Mesendoderm (in vitro differentiated cells): ENCODE results near the gene BNC1.

Experiments
- DNase-seq: peaks from one replicate; pipeline ENCODE4 v3.0.0; 2013
- H2AK5ac ChIP-seq: 2 replicates; pipeline ENCODE4 v1.6.1; 2013; ENCODE audit warnings: low read length, inconsistent platforms
- H2BK120ac ChIP-seq: 2 replicates; pipeline ENCODE4 v1.6.1; 2013; ENCODE audit warnings: low read depth, mild to moderate bottlenecking, low read length, moderate library complexity, mixed read lengths
- H2BK15ac ChIP-seq: replicated peaks from 2 replicates; pipeline ENCODE4 v1.6.1; 2013; ENCODE audit warnings: low read depth, mild to moderate bottlenecking, moderate library complexity
- H2BK5ac ChIP-seq: 2 replicates; pipeline ENCODE4 v1.6.1; 2013; ENCODE audit warnings: low read length, inconsistent platforms
- H3K18ac ChIP-seq: 2 replicates; pipeline ENCODE4 v1.6.1; 2013; ENCODE audit warnings: mild to moderate bottlenecking, low read length, mixed read lengths
- H3K23ac ChIP-seq: one replicate; pipeline ENCODE4 v1.6.1; 2013; ENCODE audit warnings: low read length
- H3K27ac ChIP-seq: 2 replicates; pipeline ENCODE4 v1.5.1; 2013; ENCODE audit warnings: low read depth, mild to moderate bottlenecking, inconsistent platforms, low read length, moderate library complexity
- H3K27me3 ChIP-seq: 2 replicates; pipeline ENCODE4 v1.6.1; 2013; ENCODE audit warnings: low read length, control low read depth, mild to moderate bottlenecking, inconsistent platforms; ENCODE audit not compliant: insufficient read depth, poor library complexity
- H3K36me3 ChIP-seq: 2 replicates; pipeline ENCODE4 v1.6.1; 2013; ENCODE audit warnings: low read length, inconsistent platforms; ENCODE audit not compliant: control insufficient read depth, insufficient read depth
- H3K4ac ChIP-seq: one replicate; pipeline ENCODE4 v1.6.1; 2013; ENCODE audit warnings: low read depth, mild to moderate bottlenecking, low read length, moderate library complexity
- H3K4me1 ChIP-seq: 2 replicates; pipeline ENCODE4 v1.6.1; 2013; ENCODE audit warnings: low read depth, low read length, inconsistent platforms; ENCODE audit not compliant: control insufficient read depth
- H3K4me2 ChIP-seq: 2 replicates; pipeline ENCODE4 v1.6.1; 2013; ENCODE audit warnings: low read length
- H3K4me3 ChIP-seq: 2 replicates; pipeline ENCODE4 v1.5.1; 2013; ENCODE audit warnings: mild to moderate bottlenecking, low read length
- H3K56ac ChIP-seq: one replicate; pipeline ENCODE4 v1.6.1; 2013; ENCODE audit warnings: low read length
- H3K79me1 ChIP-seq: 2 replicates; pipeline ENCODE4 v1.6.1; 2013; ENCODE audit warnings: low read length, inconsistent platforms
- H3K79me2 ChIP-seq: 2 replicates; pipeline ENCODE4 v1.6.1; 2013; ENCODE audit warnings: mild to moderate bottlenecking, low read length; ENCODE audit not compliant: control insufficient read depth, insufficient read depth
- H3K9ac ChIP-seq: 2 replicates; pipeline ENCODE4 v1.6.1; 2013; ENCODE audit warnings: low read length, inconsistent platforms
- H4K5ac ChIP-seq: one replicate; pipeline ENCODE4 v1.6.1; 2013; ENCODE audit warnings: low read length
- H4K8ac ChIP-seq: one replicate; pipeline ENCODE4 v1.6.1; 2013; ENCODE audit warnings: low read depth, mild to moderate bottlenecking, control low read depth, low read length, moderate library complexity
- WGBS: extraction: QIAGEN DNeasy Blood & Tissue Kit; methylation state at CpG from one replicate; pipeline ENCODE4 v1.1.7; 2013; ENCODE audit warnings: low lambda C conversion rate, missing lambda C conversion rate; ENCODE audit not compliant: insufficient coverage; ENCODE audit errors: extremely low coverage; 5-methylcytosine and 5-hydroxymethylcytosine counted together

The BNC1 gene

DNA sequence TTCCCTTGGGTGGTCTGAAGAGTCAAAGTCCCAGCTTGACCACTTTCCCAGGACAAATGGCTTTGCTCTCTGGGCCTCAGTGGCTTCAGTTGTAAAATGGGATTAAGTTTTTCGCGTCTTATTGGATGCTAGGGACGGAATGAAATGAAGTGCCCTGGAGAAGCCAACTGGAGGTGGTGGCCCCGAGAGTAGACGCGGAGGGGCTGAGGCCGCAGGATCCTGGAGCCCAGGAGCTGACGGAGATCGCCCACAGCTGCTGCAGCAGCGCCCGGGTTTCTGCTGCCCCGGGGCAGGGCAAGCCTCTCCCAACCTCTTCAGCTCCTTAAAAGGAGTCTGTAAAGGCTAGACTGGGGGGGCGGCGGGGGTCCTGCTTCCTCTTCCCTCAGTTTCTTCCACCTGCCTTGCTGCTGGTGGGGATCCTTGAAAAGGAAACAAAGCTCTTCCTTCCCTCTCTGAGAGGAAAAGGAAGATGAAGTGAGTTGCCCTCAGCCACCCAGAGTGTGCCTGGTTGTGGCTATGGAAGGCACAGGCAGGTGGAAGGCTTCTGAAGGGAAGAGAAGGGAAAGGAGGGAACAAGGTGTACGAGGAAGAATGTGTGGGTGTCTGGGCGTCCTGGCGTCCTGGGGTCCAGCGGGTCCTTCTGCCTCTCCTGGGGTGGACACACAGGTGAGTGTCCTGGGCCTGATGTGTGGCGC lies 967 bp upstream of the BNC1 start:
- Histone ChIP-seq H2BK5ac (no peak overlapping the region), H4K5ac (no peak overlapping the region), H3K56ac (peak overlapping the region; percentile 10), H3K18ac (no peak overlapping the region), H3K4me1 (no peaks in the 10 kb centered on the region), H4K8ac (no peak overlapping the region), H3K79me1 (no peaks in the 10 kb centered on the region), H2BK15ac (no peak overlapping the region), H3K4me2 (no peak overlapping the region), H3K4ac (no peak overlapping the region), H3K79me2 (no peaks in the 10 kb centered on the region), H3K36me3 (no peaks in the 10 kb centered on the region), H2AK5ac (no peak overlapping the region), H3K27ac (no peak overlapping the region), H2BK120ac (no peak overlapping the region), H3K27me3 (peaks cover 22% of the 10 kb centered on the region), H3K9ac (no peak overlapping the region), H3K23ac (no peak overlapping the region), H3K4me3 (no peak overlapping the region)
- DNase-seq = peak; percentile 21
- WGBS = no CpG with 5 or more reads among the region's 19 CpGs

DNA sequence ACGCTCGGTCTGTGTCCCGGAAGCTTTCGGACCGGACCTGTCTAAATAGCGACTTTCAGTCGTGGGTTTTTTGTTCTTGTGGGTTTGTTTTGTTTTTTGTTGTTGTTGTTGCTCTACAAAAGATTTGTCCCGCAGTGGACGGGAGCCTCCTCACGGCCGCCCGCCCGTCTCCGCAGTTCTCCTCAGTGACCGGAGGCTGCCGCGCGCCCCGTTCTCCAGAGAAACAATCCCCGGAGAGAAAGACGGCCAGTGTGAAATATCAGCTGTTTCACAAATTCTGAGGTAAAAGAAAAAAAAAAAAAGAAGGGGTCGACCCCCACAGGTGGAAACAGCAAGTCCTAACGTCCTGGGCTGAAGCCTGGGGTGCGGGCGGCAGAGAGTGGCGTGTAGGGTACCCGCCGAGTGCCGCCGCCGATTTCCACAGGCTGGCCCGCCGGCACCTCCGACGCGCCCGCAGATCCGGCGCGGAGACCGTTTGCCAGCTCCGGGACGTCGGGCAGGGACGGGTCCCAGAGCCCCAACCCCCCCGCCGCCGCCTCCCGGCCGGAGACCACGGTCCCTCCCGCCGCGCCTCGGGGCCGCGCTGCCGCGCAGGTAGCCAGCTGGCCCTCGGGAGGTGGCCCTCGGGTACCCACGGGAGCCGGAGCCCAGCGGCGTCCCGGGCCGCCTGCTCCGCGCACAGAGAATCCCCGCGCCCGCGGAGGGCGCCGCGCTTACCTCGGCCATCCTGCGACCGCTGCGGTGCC lies 478 bp downstream of the BNC1 start:
- Histone ChIP-seq H2BK15ac (no peak overlapping the region), H3K36me3 (no peaks in the 10 kb centered on the region), H4K8ac (no peak overlapping the region), H3K79me2 (no peaks in the 10 kb centered on the region), H3K27ac (no peak overlapping the region), H2BK120ac (no peak overlapping the region), H2BK5ac (no peak overlapping the region), H3K4me2 (peak overlapping the region; percentile 92), H4K5ac (no peak overlapping the region), H2AK5ac (no peak overlapping the region), H3K23ac (peak overlapping the region; percentile 66), H3K4ac (no peak overlapping the region), H3K79me1 (no peaks in the 10 kb centered on the region), H3K4me3 (peak overlapping the region; percentile 61), H3K27me3 (peaks cover 24% of the 10 kb centered on the region), H3K4me1 (no peaks in the 10 kb centered on the region), H3K9ac (peak overlapping the region; percentile 71), H3K18ac (peak overlapping the region; percentile 20), H3K56ac (peak overlapping the region; percentile 83)
- DNase-seq = peak; percentile 13
- WGBS = no CpG with 5 or more reads among the region's 80 CpGs

DNA sequence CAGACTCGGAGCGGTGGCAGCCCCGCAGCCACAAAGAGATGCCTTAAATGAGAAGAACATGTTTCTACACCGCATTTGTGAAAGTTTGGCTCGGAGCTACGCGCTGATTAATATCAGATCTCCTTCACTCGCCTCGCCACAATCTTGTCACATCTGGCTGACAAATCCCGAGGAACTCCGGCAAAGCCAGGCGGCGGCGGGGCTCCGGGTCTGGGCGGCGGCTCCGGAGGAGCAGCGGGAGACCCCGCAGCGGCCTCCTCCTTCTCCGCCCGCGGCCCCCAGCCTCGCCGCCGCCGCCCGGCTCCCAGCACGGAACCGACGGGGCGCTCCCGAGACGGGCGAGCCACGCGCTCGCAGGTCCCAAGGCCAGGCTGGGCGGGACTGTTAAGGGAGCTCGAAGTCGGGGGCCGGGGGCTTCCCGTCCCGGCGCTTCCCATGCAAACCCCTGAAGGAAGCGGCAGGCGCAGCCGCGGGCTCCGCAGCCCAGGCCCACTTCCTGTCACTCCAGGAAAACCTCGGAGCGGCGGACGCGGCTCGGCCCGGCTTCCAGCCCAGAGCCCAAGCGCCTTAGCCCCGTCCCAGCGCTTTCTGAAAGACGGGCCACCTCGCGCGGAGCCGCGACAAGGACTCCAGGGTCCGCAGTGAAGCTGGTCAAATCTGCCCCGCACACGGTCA lies 1.2 kb downstream of the BNC1 start:
- Histone ChIP-seq H2BK5ac (no peak overlapping the region), H3K27ac (no peak overlapping the region), H2BK120ac (no peak overlapping the region), H3K79me1 (no peaks in the 10 kb centered on the region), H3K4ac (no peak overlapping the region), H3K4me2 (peak overlapping the region; percentile 92), H3K36me3 (no peaks in the 10 kb centered on the region), H3K4me1 (no peaks in the 10 kb centered on the region), H4K8ac (no peak overlapping the region), H4K5ac (no peak overlapping the region), H2BK15ac (no peak overlapping the region), H3K79me2 (no peaks in the 10 kb centered on the region), H3K9ac (peak overlapping the region; percentile 71), H3K23ac (peak overlapping the region; percentile 66), H3K4me3 (peak overlapping the region; percentile 61), H3K27me3 (peaks cover 24% of the 10 kb centered on the region), H3K56ac (peak overlapping the region; percentile 83), H2AK5ac (no peak overlapping the region), H3K18ac (peak overlapping the region; percentile 6)
- DNase-seq = peak; percentile 59
- no CpG with 5 or more reads among the region's 70 CpGs for WGBS

DNA sequence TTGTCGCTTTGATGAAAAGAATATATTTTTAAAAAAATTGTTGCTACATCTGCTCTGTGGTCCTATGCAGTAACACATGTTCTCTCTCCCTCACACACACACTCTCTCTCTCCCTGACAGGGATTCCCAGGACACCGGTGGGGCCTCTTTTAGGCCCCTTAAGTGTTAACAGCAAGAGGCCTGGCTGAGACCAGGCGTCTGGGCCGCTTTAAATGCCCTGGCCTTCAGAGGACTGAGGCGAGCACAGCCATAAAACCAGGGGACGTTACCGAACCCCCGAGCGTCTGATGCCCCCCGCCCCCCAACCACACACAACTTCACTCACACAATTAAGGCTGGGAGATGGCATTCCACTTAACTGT lies 1.7 kb downstream of the BNC1 start:
- H3K56ac ChIP-seq = peak overlapping the region; percentile 83
- H4K8ac ChIP-seq = no peak overlapping the region
- no peak overlapping the region for H3K18ac ChIP-seq
- H3K79me1 ChIP-seq = no peaks in the 10 kb centered on the region
- H2BK5ac ChIP-seq = no peak overlapping the region
- H3K9ac ChIP-seq = peak overlapping the region; percentile 54
- no peaks in the 10 kb centered on the region for H3K79me2 ChIP-seq
- no peaks in the 10 kb centered on the region for H3K36me3 ChIP-seq
- H3K23ac ChIP-seq = no peak overlapping the region
- no peak overlapping the region for H3K27ac ChIP-seq
- H2AK5ac ChIP-seq = no peak overlapping the region
- H2BK15ac ChIP-seq = no peak overlapping the region
- H3K4ac ChIP-seq = no peak overlapping the region
- no peaks in the 10 kb centered on the region for H3K4me1 ChIP-seq
- H3K4me3 ChIP-seq = no peak overlapping the region
- peak overlapping the region; percentile 92 for H3K4me2 ChIP-seq
- no peak overlapping the region for H2BK120ac ChIP-seq
- peaks cover 24% of the 10 kb centered on the region for H3K27me3 ChIP-seq
- whole genome bisulfite sequencing = no CpG with 5 or more reads among the region's 10 CpGs
- no peak overlapping the region for H4K5ac ChIP-seq
- DNase-seq = peak; percentile 66

DNA sequence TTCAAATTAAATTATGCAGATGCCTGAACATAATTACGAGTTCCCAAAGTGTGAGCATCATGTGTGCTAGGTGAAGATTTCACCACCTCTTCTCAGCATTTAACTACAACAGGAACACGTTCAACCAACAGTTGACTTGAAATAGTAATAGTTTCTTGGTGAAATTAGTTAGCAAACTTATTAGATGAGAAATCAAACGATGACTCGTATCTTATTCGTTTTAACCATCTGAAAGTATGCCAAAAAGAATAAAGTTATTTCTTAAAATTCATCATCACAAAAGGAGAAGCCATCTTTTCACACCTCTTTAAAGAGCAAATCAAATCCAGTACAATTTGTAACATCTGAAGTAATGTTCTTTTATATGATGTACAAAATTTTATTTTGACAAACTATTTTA lies 2.3 kb downstream of the BNC1 start:
- Histone ChIP-seq H2BK5ac (no peak overlapping the region), H3K36me3 (no peaks in the 10 kb centered on the region), H3K4me2 (no peak overlapping the region), H3K4ac (no peak overlapping the region), H2AK5ac (no peak overlapping the region), H3K4me3 (no peak overlapping the region), H4K8ac (no peak overlapping the region), H3K9ac (no peak overlapping the region), H3K18ac (no peak overlapping the region), H3K23ac (no peak overlapping the region), H3K79me1 (no peaks in the 10 kb centered on the region), H4K5ac (no peak overlapping the region), H3K79me2 (no peaks in the 10 kb centered on the region), H3K27me3 (peaks cover 24% of the 10 kb centered on the region), H2BK120ac (no peak overlapping the region), H2BK15ac (no peak overlapping the region), H3K27ac (no peak overlapping the region), H3K4me1 (no peaks in the 10 kb centered on the region), H3K56ac (no peak overlapping the region)
- DNase-seq = no peak
- WGBS = no CpG with 5 or more reads among the region's 5 CpGs
